ENCODE results near the gene ISG20. TPM values are rescaled to one million over a fixed set of nuclear protein-coding genes. Genes with fewer than 3 reads are reported as not detected.

ISG20 gene
- total RNA-seq, 4 donors from 2014 or later, result 14.3 to 47.8 (median 35.1) TPM

DNA sequence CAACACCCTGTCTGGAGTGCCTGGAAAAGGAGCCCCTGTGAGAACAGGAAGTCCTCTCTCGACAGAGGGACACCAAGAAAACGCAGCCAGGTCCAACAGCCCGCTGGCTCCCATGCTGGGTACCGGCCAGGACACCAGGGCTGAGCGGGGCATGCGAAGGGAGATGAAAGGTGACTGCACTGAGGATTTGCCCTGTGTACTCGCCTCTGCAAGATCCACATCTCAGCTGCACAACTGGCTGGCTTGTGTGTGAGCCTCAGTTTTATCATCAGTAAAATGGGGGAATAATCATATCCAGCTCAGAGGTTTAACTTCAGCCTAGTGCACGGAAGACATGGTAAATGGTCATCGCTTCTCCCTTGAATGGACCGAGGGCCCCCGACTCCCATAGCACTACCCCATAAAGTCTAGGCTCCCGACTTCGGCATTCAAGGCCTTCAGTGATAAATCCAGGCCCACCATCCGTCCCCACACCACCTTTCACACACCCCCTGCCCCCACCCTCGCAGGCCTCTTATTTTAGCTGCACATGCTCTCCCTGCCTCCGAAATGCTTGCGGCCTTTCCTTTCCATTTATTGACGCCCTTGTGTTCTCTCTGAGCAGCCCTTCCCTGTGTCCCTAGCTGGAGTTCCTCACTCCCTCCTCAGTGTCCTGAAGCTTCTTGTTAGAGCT lies 15.8 kb downstream of the ISG20 start:
- intact Hi-C loops (cut with DNase I), result no loop called here
- DNase-seq, result no peak
- WGBS, 2 donors, result 91 to 94% methylated on average over 18 of the region's 18 CpGs
- H3K9me3 ChIP-seq, result no peaks in the 10 kb centered on the region
- peaks cover 0 to 4% of the 10 kb centered on the region in 2 donors for H3K4me1 ChIP-seq
- TF ChIP-seq, protein P1, sequence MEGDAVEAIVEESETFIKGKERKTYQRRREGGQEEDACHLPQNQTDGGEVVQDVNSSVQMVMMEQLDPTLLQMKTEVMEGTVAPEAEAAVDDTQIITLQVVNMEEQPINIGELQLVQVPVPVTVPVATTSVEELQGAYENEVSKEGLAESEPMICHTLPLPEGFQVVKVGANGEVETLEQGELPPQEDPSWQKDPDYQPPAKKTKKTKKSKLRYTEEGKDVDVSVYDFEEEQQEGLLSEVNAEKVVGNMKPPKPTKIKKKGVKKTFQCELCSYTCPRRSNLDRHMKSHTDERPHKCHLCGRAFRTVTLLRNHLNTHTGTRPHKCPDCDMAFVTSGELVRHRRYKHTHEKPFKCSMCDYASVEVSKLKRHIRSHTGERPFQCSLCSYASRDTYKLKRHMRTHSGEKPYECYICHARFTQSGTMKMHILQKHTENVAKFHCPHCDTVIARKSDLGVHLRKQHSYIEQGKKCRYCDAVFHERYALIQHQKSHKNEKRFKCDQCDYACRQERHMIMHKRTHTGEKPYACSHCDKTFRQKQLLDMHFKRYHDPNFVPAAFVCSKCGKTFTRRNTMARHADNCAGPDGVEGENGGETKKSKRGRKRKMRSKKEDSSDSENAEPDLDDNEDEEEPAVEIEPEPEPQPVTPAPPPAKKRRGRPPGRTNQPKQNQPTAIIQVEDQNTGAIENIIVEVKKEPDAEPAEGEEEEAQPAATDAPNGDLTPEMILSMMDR (IDR thresholded peaks at IDR 0.05), result no peak
- no peak for TF ChIP-seq POLR2A (IDR thresholded peaks at IDR 0.05)
- no peaks in the 10 kb centered on the region for H3K36me3 ChIP-seq
- H3K4me3 ChIP-seq (replicated peaks in 1 of 3), result no peak overlapping the region
- no peak overlapping the region for H3K27ac ChIP-seq
- no peaks in the 10 kb centered on the region for H3K27me3 ChIP-seq

DNA sequence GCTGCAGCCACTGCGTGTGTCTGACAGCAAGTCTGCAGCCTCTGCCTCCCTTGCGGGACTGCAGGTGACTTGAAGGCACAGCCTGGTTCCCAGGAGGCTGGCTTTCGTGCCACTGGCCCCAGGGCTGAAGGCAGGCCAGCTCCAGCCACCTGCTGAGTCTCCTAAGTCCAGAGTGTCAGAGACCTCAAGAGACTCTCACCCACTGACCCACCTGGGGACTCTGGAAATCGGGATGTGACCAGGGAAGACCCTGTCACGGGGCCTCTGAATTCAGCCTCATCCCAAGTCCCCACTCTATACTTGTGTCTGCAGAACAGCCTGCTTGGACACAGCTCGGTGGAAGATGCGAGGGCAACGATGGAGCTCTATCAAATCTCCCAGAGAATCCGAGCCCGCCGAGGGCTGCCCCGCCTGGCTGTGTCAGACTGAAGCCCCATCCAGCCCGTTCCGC lies 16.3 kb downstream of the ISG20 start:
- no peak overlapping the region for H3K4me3 ChIP-seq (replicated peaks in 1 of 3)
- no peak for DNase-seq
- H3K27me3 ChIP-seq, result no peaks in the 10 kb centered on the region
- no peaks in the 10 kb centered on the region for H3K36me3 ChIP-seq
- 88 to 92% methylated on average over 12 to 14 of the region's 14 CpGs for WGBS, 2 donors
- H3K27ac ChIP-seq, result no peak overlapping the region
- H3K4me1 ChIP-seq, result no peaks in the 10 kb centered on the region
- no peak for TF ChIP-seq POLR2A (IDR thresholded peaks at IDR 0.05)
- TF ChIP-seq, protein P1 (IDR thresholded peaks at IDR 0.05), result no peak
- intact Hi-C loops (cut with DNase I), result no loop called here
- no peaks in the 10 kb centered on the region for H3K9me3 ChIP-seq

DNA sequence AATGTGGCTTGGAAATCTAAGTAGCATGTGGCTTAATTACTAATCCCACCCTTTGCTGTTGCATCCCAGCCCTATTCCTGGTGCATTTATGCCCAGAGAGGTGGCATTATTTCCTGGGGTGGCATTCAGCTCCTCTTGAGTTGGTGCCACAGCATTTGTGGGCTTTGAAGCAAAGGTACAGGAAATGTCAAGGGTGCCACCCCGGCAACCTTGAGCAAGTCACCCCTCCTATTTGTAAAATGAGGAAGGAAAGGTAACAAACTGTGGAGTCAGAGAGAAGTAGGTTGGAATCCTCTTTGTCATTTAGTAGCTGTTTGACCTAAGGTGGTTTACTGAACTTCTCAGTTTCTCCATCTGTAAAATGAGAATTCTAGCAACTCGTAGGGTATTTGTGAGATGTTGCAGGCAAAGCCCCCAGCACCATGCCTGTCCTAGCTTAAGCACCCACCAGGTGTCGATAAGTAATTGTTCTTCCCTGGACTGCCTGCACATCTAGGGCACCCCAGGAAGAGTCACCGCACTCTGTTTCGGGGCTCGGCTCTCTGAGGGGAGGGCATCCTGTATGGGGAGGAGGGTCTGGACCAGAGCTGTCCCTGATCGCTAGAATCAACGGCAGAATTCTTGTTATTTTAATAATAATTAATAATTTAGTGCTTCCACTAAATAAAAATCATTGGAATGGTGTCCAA lies 17.1 kb downstream of the ISG20 start:
- intact Hi-C loops (cut with DNase I), result no loop called here
- 90 to 91% methylated on average over 8 of the region's 8 CpGs for whole genome bisulfite sequencing, 2 donors
- TF ChIP-seq POLR2A (IDR thresholded peaks at IDR 0.05), result no peak
- TF ChIP-seq, protein P1 (IDR thresholded peaks at IDR 0.05), result no peak
- Histone ChIP-seq H3K27ac (no peak overlapping the region), H3K9me3 (no peaks in the 10 kb centered on the region), H3K36me3 (no peaks in the 10 kb centered on the region), H3K4me3 (replicated peaks in 1 of 3) (no peak overlapping the region), H3K4me1 (no peaks in the 10 kb centered on the region), H3K27me3 (no peaks in the 10 kb centered on the region)
- no peak for DNase-seq

DNA sequence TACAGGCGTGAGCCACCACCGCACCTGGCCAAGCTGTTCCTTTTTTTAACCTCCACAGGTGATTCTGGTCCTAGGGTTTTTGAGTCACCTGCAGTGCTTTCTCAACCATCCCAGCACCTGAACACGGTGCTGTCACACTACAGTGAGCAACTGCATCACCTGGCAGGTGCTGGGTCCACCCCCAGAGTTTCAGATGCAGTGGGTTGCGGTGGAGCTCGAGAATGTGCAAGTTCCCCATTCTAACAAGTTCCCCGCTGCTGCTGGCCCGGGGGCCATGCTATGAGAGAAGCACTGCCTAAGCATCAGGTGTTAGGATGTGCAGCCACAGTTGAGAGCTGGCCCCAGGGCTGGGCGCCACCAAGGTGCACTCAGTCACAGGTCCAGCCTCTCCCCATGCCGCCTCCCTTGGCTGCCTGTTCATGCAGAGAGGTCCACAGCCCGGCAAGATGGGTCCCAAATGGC lies 18.0 kb downstream of the ISG20 start:
- intact Hi-C loops (cut with DNase I), result no loop called here
- Histone ChIP-seq H3K4me3 (replicated peaks in 1 of 3) (no peak overlapping the region), H3K9me3 (no peaks in the 10 kb centered on the region), H3K36me3 (no peaks in the 10 kb centered on the region), H3K4me1 (no peaks in the 10 kb centered on the region), H3K27me3 (no peaks in the 10 kb centered on the region), H3K27ac (no peak overlapping the region)
- no peak for DNase-seq
- 63 to 88% methylated on average over 4 to 6 of the region's 10 CpGs for WGBS, 2 donors
- TF ChIP-seq, protein P1 (IDR thresholded peaks at IDR 0.05), result no peak
- no peak for TF ChIP-seq POLR2A (IDR thresholded peaks at IDR 0.05)

Data from thyroid gland (tissue), 4 donors.